Stomach (tissue), 9 donors: Measurements from ENCODE around the gene CFAP107. TPM values are rescaled to one million over a fixed set of nuclear protein-coding genes. Genes with fewer than 3 reads are reported as not detected.
"Not testable (repeated sequence)": the region's sequence is repeated elsewhere in the genome, so short reads cannot be mapped to it uniquely, and the experiment has no call there.

ENCODE experiments used
- DNase-seq, 2 donors: peaks; one replicate each; pipeline versions ENCODE4 v3.0.0 to v3.0.0-alpha.2; 2013 to 2019
- H3K27ac ChIP-seq, 5 donors: fragments of 200-600 bp in 4 of 5; sonication (generic) in 4 of 5; one replicate each; pipeline ENCODE4 v1.5.1; 2013 to 2019; ENCODE audit warnings: mild to moderate bottlenecking in 1 of 5, moderate library complexity in 1 of 5
- H3K27me3 ChIP-seq, 3 donors: fragments of 200-600 bp; sonication (generic); one replicate each; pipeline ENCODE4 v1.5.1; 2017 to 2019; ENCODE audit warnings: mixed run types in 1 of 3
- H3K36me3 ChIP-seq, 4 donors: fragments of 200-600 bp; sonication (generic); 1 replicate in 3 of 4; 2 replicates in 1 of 4; pipeline ENCODE4 v1.5.1; 2016 to 2019
- H3K4me1 ChIP-seq, 4 donors: fragments of 200-600 bp; sonication (generic); one replicate each; pipeline ENCODE4 v1.5.1; 2016 to 2019
- H3K4me3 ChIP-seq, 4 donors: fragments of 200-600 bp; sonication (generic) in 3 of 4; one replicate each; pipeline ENCODE4 v1.5.1; 2016 to 2019; ENCODE audit warnings: mild to moderate bottlenecking in 1 of 4
- H3K9me3 ChIP-seq, 4 donors: fragments of 200-600 bp; sonication (generic); one replicate each; pipeline ENCODE4 v1.5.1; 2016 to 2019
- CTCF ChIP-seq, 7 experiments: fragments of 450-650 bp in 4 of 7; fragments of 200-600 bp in 3 of 7; sonication (generic) in 3 of 7; IDR thresholded peaks; one replicate each; pipeline ENCODE4 v1.5.1; 2016 to 2019; ENCODE audit warnings: antibody characterized with exemption in 7 of 7, control low read depth in 2 of 7, mild to moderate bottlenecking in 1 of 7
- EP300 ChIP-seq: sonication (generic); formaldehyde crosslinking; IDR thresholded peaks from one replicate; pipeline ENCODE4 v1.6.1; 2017; ENCODE audit warnings: antibody characterized with exemption
- POLR2A ChIP-seq, 4 donors: fragments of 450-650 bp; IDR thresholded peaks; one replicate each; pipeline ENCODE4 v1.6.1; 2016; ENCODE audit warnings: antibody characterized with exemption in 4 of 4, control low read depth in 2 of 4, mild to moderate bottlenecking in 1 of 4, moderate library complexity in 1 of 4
- POLR2AphosphoS5 ChIP-seq, 3 donors: sonication (generic); formaldehyde crosslinking; IDR thresholded peaks; one replicate each; pipeline ENCODE4 v1.6.1; 2016; ENCODE audit warnings: antibody characterized with exemption in 3 of 3
- WGBS, 5 donors: extraction: QIAGEN DNeasy Blood & Tissue Kit in 3 of 5; methylation state at CpG; one replicate each; pipeline versions ENCODE4 v1.1.5 to v1.1.7; 2013 to 2018; 5-methylcytosine and 5-hydroxymethylcytosine counted together
- intact Hi-C: fragments of 100-400 bp; cut with DNase I; formaldehyde crosslinking; loops from one replicate; pipeline ENCODE4 v1.15.1; 2023; ENCODE audit warnings: low total_unique reads
- polyA plus RNA-seq, 3 donors: library from polyadenylated mRNA; stranded (reverse); fragments of 200-250 nt; gene quantifications; one replicate each; pipeline ENCODE4 v1.2.3, GENCODE V29; 2013
- total RNA-seq, 5 donors: library from RNA; depleted of rRNA; stranded (reverse); fragments of >200 nt; gene quantifications; one replicate each; pipeline versions ENCODE4 v1.1.0 to v1.2.3, GENCODE V29; 2014 to 2016
- donor health status: healthy with polysubstance abuse.
- donor health status: Bipolar disorder and iron deficiency.
- donor health status: healthy.

The CFAP107 gene
- total and polyA plus RNA-seq, 8 donors, result not detected

- no peaks in the 10 kb centered on the region for H3K9me3 ChIP-seq
- TF ChIP-seq CTCF (IDR thresholded peaks at IDR 0.05) (no peak), EP300 (no peak), POLR2A (IDR thresholded peaks at IDR 0.05) (no peak), POLR2AphosphoS5 (IDR thresholded peaks at IDR 0.05) (no peak)
- no peak overlapping the region for H3K27ac ChIP-seq
- no peak overlapping the region for H3K4me3 ChIP-seq
- intact Hi-C loops, result no loop called here
- H3K4me1 ChIP-seq, result no peaks in the 10 kb centered on the region
- no peak for DNase-seq
- no peaks in the 10 kb centered on the region for H3K36me3 ChIP-seq
- 64 to 74% (median 66%) methylated on average over 3 of the region's 3 CpGs for WGBS, 5 donors
- H3K27me3 ChIP-seq, result peaks cover 0 to 10% (median 0%) of the 10 kb centered on the region in 3 donors
These were observed 34.5 kb upstream of the CFAP107 start for GRCh38 chr1:12711536-12711935.

- no peak for DNase-seq
- 65 to 80% (median 72%) methylated on average over 1 of the region's 1 CpG for WGBS, 5 donors
- TF ChIP-seq CTCF (IDR thresholded peaks at IDR 0.05) (no peak), POLR2AphosphoS5 (IDR thresholded peaks at IDR 0.05) (no peak), EP300 (no peak)
- Histone ChIP-seq H3K4me1 (no peaks in the 10 kb centered on the region), H3K27me3 (peaks cover 0 to 10% (median 0%) of the 10 kb centered on the region in 3 donors), H3K27ac (no peak overlapping the region), H3K4me3 (no peak overlapping the region), H3K9me3 (no peaks in the 10 kb centered on the region), H3K36me3 (no peaks in the 10 kb centered on the region)
- intact Hi-C loops, result no loop called here
These were observed 33.9 kb upstream of the CFAP107 start for GRCh38 chr1:12712076-12712475.

DNA sequence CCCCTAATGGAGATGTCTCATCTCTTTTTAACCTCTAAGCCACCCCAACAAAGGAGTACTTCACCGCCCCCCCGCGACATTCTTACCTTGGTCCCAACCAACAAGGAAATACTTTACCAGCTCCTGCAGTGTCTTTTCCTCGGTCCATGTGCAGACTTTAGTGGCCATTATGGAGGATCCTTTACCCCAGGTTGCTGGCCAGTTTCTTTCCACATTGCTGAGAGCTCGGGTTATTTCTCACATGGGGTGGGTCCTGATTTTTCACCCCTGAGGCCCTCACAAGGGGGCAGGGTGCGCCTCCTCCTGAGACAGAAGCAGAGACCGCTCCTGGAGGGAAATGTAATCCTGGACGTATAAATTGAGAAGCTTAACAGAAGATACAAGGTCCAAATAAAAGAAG is 33.1 kb upstream of the CFAP107 start:
- no peaks in the 10 kb centered on the region for H3K36me3 ChIP-seq
- no peaks in the 10 kb centered on the region for H3K9me3 ChIP-seq
- WGBS, 5 donors, result 79 to 89% (median 84%) methylated on average over 8 of the region's 8 CpGs
- H3K27ac ChIP-seq, result no peak overlapping the region
- no peak for DNase-seq
- intact Hi-C loops, result no loop called here
- peaks cover 0 to 10% (median 0%) of the 10 kb centered on the region in 3 donors for H3K27me3 ChIP-seq
- no peak overlapping the region for H3K4me3 ChIP-seq
- no peaks in the 10 kb centered on the region for H3K4me1 ChIP-seq
- TF ChIP-seq POLR2AphosphoS5 (IDR thresholded peaks at IDR 0.05) (no peak), EP300 (no peak), POLR2A (IDR thresholded peaks at IDR 0.05) (no peak), CTCF (IDR thresholded peaks at IDR 0.05) (no peak)

- H3K36me3 ChIP-seq, H3K4me3 ChIP-seq, H3K9me3 ChIP-seq, H3K27ac ChIP-seq, DNase-seq, intact Hi-C loops, H3K4me1 ChIP-seq: not testable (repeated sequence)
- H3K27me3 ChIP-seq, result peaks cover 0 to 10% (median 0%) of the 10 kb centered on the region in 3 donors
- WGBS, 5 donors, result 80 to 86% (median 82%) methylated on average over 5 of the region's 5 CpGs
These were observed 32.3 kb upstream of the CFAP107 start for GRCh38 chr1:12713651-12714050.

GRCh38 chr1:12714710-12715475 is 31.1 kb upstream of the CFAP107 start:
- intact Hi-C loops, result no loop called here
- 65 to 85% (median 72%) methylated on average over 3 of the region's 3 CpGs for WGBS, 5 donors
- no peak for DNase-seq
- H3K4me1 ChIP-seq, result no peaks in the 10 kb centered on the region
- no peak overlapping the region for H3K27ac ChIP-seq
- peaks cover 0 to 10% (median 0%) of the 10 kb centered on the region in 3 donors for H3K27me3 ChIP-seq
- TF ChIP-seq CTCF (IDR thresholded peaks at IDR 0.05), result no peak
- no peak for TF ChIP-seq POLR2AphosphoS5 (IDR thresholded peaks at IDR 0.05)
- TF ChIP-seq EP300, result no peak
- H3K9me3 ChIP-seq, result no peaks in the 10 kb centered on the region
- no peak overlapping the region for H3K4me3 ChIP-seq
- H3K36me3 ChIP-seq, result no peaks in the 10 kb centered on the region
